DMS153 treated with DMSO at 0.1 percent for 48 hours (cell line): ENCODE measurements around the gene NTNG2.

Experiments used
- DNase-seq: peaks from one replicate; lab custom pipeline; 2025; ENCODE audit not compliant: unreplicated experiment; lab: John Stamatoyannopoulos, UW

Gene NTNG2

GRCh38 chr9:132234535-132234934, 72.7 kb downstream of the NTNG2 start:
- DNase-seq = no peak

GRCh38 chr9:132235125-132235524, 73.3 kb downstream of the NTNG2 start:
- no peak for DNase-seq

GRCh38 chr9:132235894-132236661, 74.2 kb downstream of the NTNG2 start:
- peak; percentile 64 for DNase-seq

GRCh38 chr9:132236662-132237311, 74.9 kb downstream of the NTNG2 start:
- no peak for DNase-seq

- no peak for DNase-seq
These were observed 75.6 kb downstream of the NTNG2 start for GRCh38 chr9:132237481-132237880.

GRCh38 chr9:132238026-132238972, 76.4 kb downstream of the NTNG2 start:
- no peak for DNase-seq

- no peak for DNase-seq
These were observed 77.1 kb downstream of the NTNG2 start for GRCh38 chr9:132238992-132239391.

GRCh38 chr9:132239518-132239917, 77.7 kb downstream of the NTNG2 start:
- DNase-seq = no peak

GRCh38 chr9:132239999-132240840, 78.4 kb downstream of the NTNG2 start:
- no peak for DNase-seq

- peak; percentile 82 for DNase-seq
These were observed 79.1 kb downstream of the NTNG2 start for GRCh38 chr9:132240841-132241482.

GRCh38 chr9:132241483-132241839, 79.6 kb downstream of the NTNG2 start:
- no peak for DNase-seq

- no peak for DNase-seq
These were observed 80.2 kb downstream of the NTNG2 start for GRCh38 chr9:132241840-132242620.

- DNase-seq = no peak
These were observed 80.8 kb downstream of the NTNG2 start for GRCh38 chr9:132242621-132243155.

- no peak for DNase-seq
These were observed 81.6 kb downstream of the NTNG2 start for GRCh38 chr9:132243156-132244074.

GRCh38 chr9:132244582-132245455, 83.0 kb downstream of the NTNG2 start:
- DNase-seq = no peak

GRCh38 chr9:132245465-132245864, 83.6 kb downstream of the NTNG2 start:
- DNase-seq = no peak

GRCh38 chr9:132247942-132248341, 86.1 kb downstream of the NTNG2 start:
- no peak for DNase-seq
